ENCODE measurements around the gene FGF12.

DNA sequence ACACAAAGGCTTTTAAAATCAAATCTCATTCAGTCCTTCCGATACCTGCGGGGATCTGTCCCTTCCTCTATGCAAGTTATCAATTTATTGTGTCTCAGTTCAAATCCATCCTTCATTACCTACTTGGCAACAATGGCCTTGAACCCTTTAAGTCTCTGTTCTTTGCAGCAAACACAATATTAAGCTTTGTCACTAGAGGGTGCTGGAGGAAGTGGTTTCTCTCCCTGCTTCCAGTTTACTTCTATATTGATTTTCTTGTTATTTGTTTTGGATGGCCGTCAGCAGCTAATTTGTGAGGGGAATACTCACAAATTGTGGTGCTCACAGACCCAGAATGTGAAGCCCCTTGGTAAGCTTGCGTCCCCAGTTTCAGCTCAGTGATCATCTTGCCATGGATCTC is 278.3 kb downstream of the FGF12 start:
- TF ChIP-seq, protein P1, sequence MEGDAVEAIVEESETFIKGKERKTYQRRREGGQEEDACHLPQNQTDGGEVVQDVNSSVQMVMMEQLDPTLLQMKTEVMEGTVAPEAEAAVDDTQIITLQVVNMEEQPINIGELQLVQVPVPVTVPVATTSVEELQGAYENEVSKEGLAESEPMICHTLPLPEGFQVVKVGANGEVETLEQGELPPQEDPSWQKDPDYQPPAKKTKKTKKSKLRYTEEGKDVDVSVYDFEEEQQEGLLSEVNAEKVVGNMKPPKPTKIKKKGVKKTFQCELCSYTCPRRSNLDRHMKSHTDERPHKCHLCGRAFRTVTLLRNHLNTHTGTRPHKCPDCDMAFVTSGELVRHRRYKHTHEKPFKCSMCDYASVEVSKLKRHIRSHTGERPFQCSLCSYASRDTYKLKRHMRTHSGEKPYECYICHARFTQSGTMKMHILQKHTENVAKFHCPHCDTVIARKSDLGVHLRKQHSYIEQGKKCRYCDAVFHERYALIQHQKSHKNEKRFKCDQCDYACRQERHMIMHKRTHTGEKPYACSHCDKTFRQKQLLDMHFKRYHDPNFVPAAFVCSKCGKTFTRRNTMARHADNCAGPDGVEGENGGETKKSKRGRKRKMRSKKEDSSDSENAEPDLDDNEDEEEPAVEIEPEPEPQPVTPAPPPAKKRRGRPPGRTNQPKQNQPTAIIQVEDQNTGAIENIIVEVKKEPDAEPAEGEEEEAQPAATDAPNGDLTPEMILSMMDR (IDR thresholded peaks at IDR 0.05) = peak; percentile 71
- TF ChIP-seq ZFX (IDR thresholded peaks at IDR 0.05; ENCODE audit: borderline replicate concordance) = no peak
